Spinal cord (tissue), 10 donors: ENCODE measurements around the gene TMC1. TPM values are rescaled to one million over a fixed set of nuclear protein-coding genes. Genes with fewer than 3 reads are reported as not detected.
A peak's percentile ranks its signal among the peaks of the same experiment; 100 is the strongest.

Experiments
- DNase-seq, 6 donors: peaks; one replicate each; pipeline versions ENCODE4 v3.0.0 to v3.0.0-alpha.2; 2013 to 2015; ENCODE audit warnings: low spot score in 6 of 6, low read depth in 4 of 6
- H3K27ac ChIP-seq: one replicate; pipeline ENCODE4 v1.5.1; 2013; ENCODE audit warnings: low read depth, low read length, control low read depth
- H3K27me3 ChIP-seq: one replicate; pipeline ENCODE4 v1.6.1; 2013; ENCODE audit warnings: low read length; ENCODE audit not compliant: control insufficient read depth, insufficient read depth
- H3K36me3 ChIP-seq: one replicate; pipeline ENCODE4 v1.6.1; 2013; ENCODE audit warnings: low read length; ENCODE audit not compliant: control insufficient read depth, insufficient read depth
- H3K4me1 ChIP-seq: one replicate; pipeline ENCODE4 v1.6.1; 2013; ENCODE audit warnings: low read length; ENCODE audit not compliant: control insufficient read depth, insufficient read depth
- H3K4me3 ChIP-seq: one replicate; pipeline ENCODE4 v1.5.1; 2013; ENCODE audit warnings: low read depth, low read length, control low read depth
- H3K9me3 ChIP-seq: one replicate; pipeline ENCODE4 v1.6.1; 2013; ENCODE audit warnings: low read length; ENCODE audit not compliant: control insufficient read depth, insufficient read depth
- WGBS: methylation state at CpG from one replicate; pipeline ENCODE4 v1.1.5; 2013; ENCODE audit warnings: missing lambda C conversion rate; ENCODE audit not compliant: insufficient coverage; 5-methylcytosine and 5-hydroxymethylcytosine counted together
- polyA plus RNA-seq, 2 donors: library from polyadenylated mRNA; unstranded; fragments of 120-200 nt; gene quantifications; one replicate each; pipeline ENCODE4 v1.2.1, GENCODE V29; 2013; ENCODE audit not compliant: insufficient read length in 2 of 2
- total RNA-seq, 2 donors: library from RNA; depleted of rRNA in 1 of 2; stranded (reverse); fragments of 120-200 nt in 1 of 2; fragments of >200 nt in 1 of 2; gene quantifications; one replicate each; pipeline versions ENCODE4 v1.2.3 to v1.2.4, GENCODE V29; 2013 to 2014
- donor health status: healthy.

TMC1 gene
- total and polyA plus RNA-seq, 4 donors, result 0.39 to 2.0 (median 1.1) TPM

- H3K27ac ChIP-seq, result no peak overlapping the region
- H3K4me3 ChIP-seq, result no peak overlapping the region
- no peaks in the 10 kb centered on the region for H3K36me3 ChIP-seq
- WGBS, result no CpG with 5 or more reads among the region's 2 CpGs
- H3K9me3 ChIP-seq, result no peaks in the 10 kb centered on the region
- no peak for DNase-seq
- no peaks in the 10 kb centered on the region for H3K27me3 ChIP-seq
- no peaks in the 10 kb centered on the region for H3K4me1 ChIP-seq
Measured at GRCh38 chr9:72755836-72756235, 234.4 kb downstream of the TMC1 start.

DNA sequence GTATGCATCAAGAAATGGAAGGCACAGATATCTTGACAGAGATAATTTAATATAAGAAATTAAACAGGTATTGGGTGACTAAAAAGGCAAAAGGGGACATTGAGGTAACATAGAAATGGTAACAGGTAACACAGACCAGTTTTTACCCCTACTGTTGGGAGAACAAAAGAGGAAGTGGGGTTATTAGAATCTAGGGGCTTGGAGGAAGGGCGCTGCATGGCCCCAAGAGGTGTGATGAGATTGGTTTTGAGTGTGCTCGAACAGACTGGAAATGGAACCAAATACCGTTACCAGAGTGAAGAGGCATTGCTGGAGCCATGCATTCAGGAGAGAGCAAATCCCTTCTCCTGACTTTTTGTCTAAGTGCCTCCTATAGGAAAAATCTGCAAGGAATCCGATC lies 237.5 kb downstream of the TMC1 start:
- Histone ChIP-seq H3K9me3 (no peaks in the 10 kb centered on the region), H3K4me1 (no peaks in the 10 kb centered on the region), H3K27me3 (no peaks in the 10 kb centered on the region), H3K36me3 (no peaks in the 10 kb centered on the region), H3K27ac (no peak overlapping the region), H3K4me3 (no peak overlapping the region)
- 100% methylated on average over 3 of the region's 4 CpGs for WGBS
- DNase-seq, result no peak

DNA sequence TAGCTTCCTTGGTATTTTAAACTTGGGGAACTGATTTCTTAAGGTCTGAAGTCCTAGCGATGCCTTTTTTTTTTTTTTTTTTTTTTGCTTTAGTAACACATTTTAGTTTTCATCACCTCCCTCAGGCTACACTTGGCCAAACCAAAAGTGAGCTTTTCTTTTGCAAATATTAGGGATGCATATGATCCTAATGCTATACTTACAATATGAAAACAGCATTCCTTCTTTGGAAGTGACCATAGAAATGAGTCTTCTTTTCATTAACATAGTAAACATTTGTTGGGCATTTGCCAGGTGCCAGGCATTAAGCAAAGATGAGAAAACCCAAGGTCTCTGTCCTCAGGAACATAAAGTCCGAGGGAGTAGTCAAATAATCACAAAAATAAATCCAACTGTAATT lies 241.6 kb downstream of the TMC1 start:
- WGBS, result no CpG with 5 or more reads among the region's 2 CpGs
- Histone ChIP-seq H3K27ac (no peak overlapping the region), H3K4me3 (no peak overlapping the region), H3K27me3 (no peaks in the 10 kb centered on the region), H3K36me3 (no peaks in the 10 kb centered on the region), H3K9me3 (no peaks in the 10 kb centered on the region), H3K4me1 (no peaks in the 10 kb centered on the region)
- DNase-seq, result no peak

- Histone ChIP-seq H3K4me1 (no peaks in the 10 kb centered on the region), H3K4me3 (no peak overlapping the region), H3K27ac (no peak overlapping the region), H3K36me3 (no peaks in the 10 kb centered on the region), H3K9me3 (no peaks in the 10 kb centered on the region), H3K27me3 (no peaks in the 10 kb centered on the region)
- 87% methylated on average over 3 of the region's 5 CpGs for WGBS
- DNase-seq, result no peak
Measured at GRCh38 chr9:72769546-72769945, 248.1 kb downstream of the TMC1 start.

- H3K27ac ChIP-seq, result no peak overlapping the region
- no peaks in the 10 kb centered on the region for H3K27me3 ChIP-seq
- DNase-seq, result peak in 1 of 6 donors; percentile 69
- no peaks in the 10 kb centered on the region for H3K9me3 ChIP-seq
- no CpG with 5 or more reads among the region's 1 CpG for WGBS
- H3K4me3 ChIP-seq, result no peak overlapping the region
- H3K36me3 ChIP-seq, result no peaks in the 10 kb centered on the region
- H3K4me1 ChIP-seq, result no peaks in the 10 kb centered on the region
Measured at GRCh38 chr9:72772661-72773060, 251.3 kb downstream of the TMC1 start.

- no peaks in the 10 kb centered on the region for H3K27me3 ChIP-seq
- H3K9me3 ChIP-seq, result no peaks in the 10 kb centered on the region
- no peak overlapping the region for H3K27ac ChIP-seq
- no peak overlapping the region for H3K4me3 ChIP-seq
- no CpG with 5 or more reads among the region's 2 CpGs for WGBS
- H3K4me1 ChIP-seq, result no peaks in the 10 kb centered on the region
- no peaks in the 10 kb centered on the region for H3K36me3 ChIP-seq
- peak in 1 of 6 donors; percentile 6 for DNase-seq
Measured at GRCh38 chr9:72773570-72773969, 252.2 kb downstream of the TMC1 start.

- WGBS, result 71% methylated on average over 1 of the region's 3 CpGs
- H3K4me1 ChIP-seq, result no peaks in the 10 kb centered on the region
- no peak overlapping the region for H3K27ac ChIP-seq
- no peak overlapping the region for H3K4me3 ChIP-seq
- no peaks in the 10 kb centered on the region for H3K27me3 ChIP-seq
- no peak for DNase-seq
- H3K9me3 ChIP-seq, result no peaks in the 10 kb centered on the region
- H3K36me3 ChIP-seq, result no peaks in the 10 kb centered on the region
Measured at GRCh38 chr9:72775570-72775969, 254.2 kb downstream of the TMC1 start.

GRCh38 chr9:72779614-72780013 lies 258.2 kb downstream of the TMC1 start:
- no peaks in the 10 kb centered on the region for H3K9me3 ChIP-seq
- no peak overlapping the region for H3K27ac ChIP-seq
- H3K4me3 ChIP-seq, result no peak overlapping the region
- H3K36me3 ChIP-seq, result no peaks in the 10 kb centered on the region
- DNase-seq, result no peak
- H3K27me3 ChIP-seq, result no peaks in the 10 kb centered on the region
- H3K4me1 ChIP-seq, result no peaks in the 10 kb centered on the region

- no peaks in the 10 kb centered on the region for H3K36me3 ChIP-seq
- no peak for DNase-seq
- H3K4me3 ChIP-seq, result no peak overlapping the region
- H3K9me3 ChIP-seq, result no peaks in the 10 kb centered on the region
- H3K4me1 ChIP-seq, result no peaks in the 10 kb centered on the region
- H3K27me3 ChIP-seq, result no peaks in the 10 kb centered on the region
- no peak overlapping the region for H3K27ac ChIP-seq
Measured at GRCh38 chr9:72786948-72787347, 265.5 kb downstream of the TMC1 start.

DNA sequence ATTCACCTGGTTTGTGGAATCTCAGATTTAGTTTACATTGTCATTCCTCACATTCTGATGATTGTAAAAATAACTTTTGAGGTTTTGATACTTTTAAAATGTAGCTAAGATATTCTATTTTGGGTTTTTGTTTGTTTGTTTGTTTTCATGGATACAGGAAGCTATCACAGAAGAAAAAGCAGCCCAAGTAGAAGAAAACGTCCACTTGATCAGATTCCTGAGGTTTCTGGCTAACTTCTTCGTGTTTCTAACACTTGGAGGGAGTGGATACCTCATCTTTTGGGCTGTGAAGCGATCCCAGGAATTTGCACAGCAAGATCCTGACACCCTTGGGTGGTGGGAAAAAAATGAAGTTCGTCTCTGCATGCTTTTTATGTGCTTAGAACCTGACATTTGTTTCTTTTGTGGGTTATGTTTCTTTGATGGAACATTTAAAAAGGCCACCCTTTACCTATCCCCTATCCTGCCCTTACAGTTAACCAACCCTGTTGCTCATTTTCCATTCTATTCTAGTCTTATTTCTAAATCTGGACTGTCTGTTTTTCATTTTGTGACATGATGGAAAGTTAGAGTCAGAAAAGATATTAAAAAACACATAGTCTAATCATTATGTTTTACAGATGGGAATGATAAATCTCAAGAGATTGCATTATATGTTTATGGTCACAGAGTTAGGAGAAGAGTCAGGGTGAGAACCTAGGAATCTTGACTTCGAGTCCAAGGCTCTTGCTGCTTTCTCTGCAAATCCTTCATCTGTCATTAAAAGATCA lies 267.7 kb downstream of the TMC1 start:
- Histone ChIP-seq H3K4me3 (no peak overlapping the region), H3K9me3 (no peaks in the 10 kb centered on the region), H3K27me3 (no peaks in the 10 kb centered on the region), H3K36me3 (no peaks in the 10 kb centered on the region), H3K27ac (no peak overlapping the region), H3K4me1 (no peaks in the 10 kb centered on the region)
- DNase-seq, result no peak
- 89% methylated on average over 3 of the region's 5 CpGs for WGBS
